ENCODE measurements around the gene LMX1B.

Gene LMX1B

GRCh38 chr9:126617003-126617822 lies 3.5 kb downstream of the LMX1B start:
- in situ Hi-C loops (cut with MboI; ENCODE audit: low sequenced_read_pairs), result no loop called here

- in situ Hi-C loops (cut with MboI; ENCODE audit: low sequenced_read_pairs), result no loop called here
Observed at GRCh38 chr9:126617823-126618165, 4.1 kb downstream of the LMX1B start.

- in situ Hi-C loops (cut with MboI; ENCODE audit: low sequenced_read_pairs), result no loop called here
Observed at GRCh38 chr9:126618190-126618584, 4.5 kb downstream of the LMX1B start.

DNA sequence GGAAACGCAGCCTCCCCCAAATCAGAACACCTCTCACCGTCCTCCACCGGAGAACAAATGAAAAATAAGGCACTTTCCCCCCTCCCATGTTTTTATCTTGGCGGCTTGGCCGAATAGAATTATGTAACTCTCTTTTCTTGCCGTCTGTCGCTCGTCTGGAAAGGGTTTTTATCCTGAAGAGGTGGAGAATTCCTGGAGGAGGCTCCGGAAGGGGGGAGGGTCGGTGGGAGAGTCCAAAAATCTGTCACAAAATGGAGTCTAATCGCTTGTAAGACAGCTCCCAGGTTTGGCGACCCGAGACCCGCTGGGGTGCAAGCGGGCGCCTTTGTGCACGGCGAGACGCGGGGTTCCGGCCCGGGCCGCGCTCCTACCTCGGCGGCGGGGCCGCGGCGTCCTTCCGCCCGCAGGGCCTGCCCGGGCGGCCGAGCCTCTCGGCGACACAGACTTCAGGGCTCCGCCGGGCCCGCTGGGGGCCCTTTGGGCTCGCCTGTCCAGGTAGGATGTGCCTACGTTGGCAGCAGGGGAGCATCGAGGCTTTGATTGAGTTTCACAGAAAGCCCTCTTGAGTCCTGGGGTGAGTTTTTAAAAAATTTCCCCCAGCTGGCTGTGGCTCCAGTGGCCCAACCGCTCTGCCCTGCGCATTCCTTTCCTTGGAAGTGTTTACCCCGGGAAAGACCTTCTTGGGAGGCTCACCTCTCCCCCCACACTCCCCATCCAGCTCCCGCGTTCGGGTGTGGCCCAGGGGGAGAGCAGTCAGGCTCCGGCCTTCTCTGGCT lies 5.0 kb downstream of the LMX1B start:
- in situ Hi-C loops (cut with MboI; ENCODE audit: low sequenced_read_pairs), result no loop called here

DNA sequence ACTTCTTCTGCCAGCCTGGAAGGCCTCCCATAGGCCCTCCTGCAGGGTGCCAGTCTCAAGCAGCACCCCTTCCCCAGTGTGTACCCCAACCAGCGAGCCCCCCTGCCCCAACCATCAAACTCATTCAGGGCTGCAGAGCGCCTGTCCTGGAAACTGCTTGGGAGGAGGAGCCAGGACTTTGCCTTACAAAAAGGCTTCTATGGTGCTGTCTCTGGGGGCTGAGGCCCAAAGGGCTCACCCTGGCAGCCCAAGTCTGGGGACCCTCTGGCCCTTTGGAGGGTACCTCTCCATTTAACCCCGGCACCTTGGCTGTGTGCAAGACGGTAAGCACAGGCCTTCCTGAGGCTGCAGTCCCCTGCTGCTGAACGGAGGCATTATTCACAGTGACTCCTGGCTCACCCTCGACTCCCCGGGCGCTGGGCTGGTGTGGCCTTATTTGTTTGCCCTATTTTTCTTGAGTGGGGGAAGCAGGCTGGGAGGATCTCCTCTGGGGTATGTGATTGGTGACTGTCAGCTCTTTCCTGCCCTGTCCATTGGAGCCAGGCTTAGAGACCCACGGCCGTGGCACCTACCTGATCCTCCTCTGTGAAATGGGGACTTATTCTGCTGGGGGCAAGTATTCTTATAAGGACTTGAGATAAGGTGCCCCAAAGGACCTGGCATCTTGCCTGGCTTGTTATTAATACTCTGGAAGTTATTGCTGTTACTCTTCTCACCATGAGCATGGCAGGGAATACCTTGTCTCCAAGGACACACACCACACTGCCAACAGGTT lies 5.8 kb downstream of the LMX1B start:
- in situ Hi-C loops (cut with MboI; ENCODE audit: low sequenced_read_pairs), result no loop called here

DNA sequence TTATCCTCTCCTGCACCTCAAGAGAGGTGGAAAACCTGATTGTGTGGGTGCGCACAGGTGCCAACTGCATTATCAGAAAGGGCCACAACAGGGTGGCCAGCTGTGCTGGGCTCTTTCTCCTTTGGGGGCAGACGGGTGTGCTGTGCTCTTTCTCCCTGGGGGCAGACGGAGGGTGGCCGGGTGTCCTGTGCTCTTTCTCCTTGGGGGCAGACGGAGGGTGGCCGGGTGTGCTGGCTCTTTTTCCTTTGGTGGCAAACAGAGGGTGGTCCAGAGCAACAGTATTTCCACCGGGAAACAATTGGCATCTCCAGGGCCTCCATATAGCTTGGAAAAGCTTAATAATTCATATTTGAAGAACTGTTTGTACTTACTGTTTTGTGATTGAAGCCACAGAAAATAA lies 6.8 kb downstream of the LMX1B start:
- in situ Hi-C loops (cut with MboI; ENCODE audit: low sequenced_read_pairs), result no loop called here

GRCh38 chr9:126621061-126621918 lies 7.6 kb downstream of the LMX1B start:
- in situ Hi-C loops (cut with MboI; ENCODE audit: low sequenced_read_pairs), result no loop called here

DNA sequence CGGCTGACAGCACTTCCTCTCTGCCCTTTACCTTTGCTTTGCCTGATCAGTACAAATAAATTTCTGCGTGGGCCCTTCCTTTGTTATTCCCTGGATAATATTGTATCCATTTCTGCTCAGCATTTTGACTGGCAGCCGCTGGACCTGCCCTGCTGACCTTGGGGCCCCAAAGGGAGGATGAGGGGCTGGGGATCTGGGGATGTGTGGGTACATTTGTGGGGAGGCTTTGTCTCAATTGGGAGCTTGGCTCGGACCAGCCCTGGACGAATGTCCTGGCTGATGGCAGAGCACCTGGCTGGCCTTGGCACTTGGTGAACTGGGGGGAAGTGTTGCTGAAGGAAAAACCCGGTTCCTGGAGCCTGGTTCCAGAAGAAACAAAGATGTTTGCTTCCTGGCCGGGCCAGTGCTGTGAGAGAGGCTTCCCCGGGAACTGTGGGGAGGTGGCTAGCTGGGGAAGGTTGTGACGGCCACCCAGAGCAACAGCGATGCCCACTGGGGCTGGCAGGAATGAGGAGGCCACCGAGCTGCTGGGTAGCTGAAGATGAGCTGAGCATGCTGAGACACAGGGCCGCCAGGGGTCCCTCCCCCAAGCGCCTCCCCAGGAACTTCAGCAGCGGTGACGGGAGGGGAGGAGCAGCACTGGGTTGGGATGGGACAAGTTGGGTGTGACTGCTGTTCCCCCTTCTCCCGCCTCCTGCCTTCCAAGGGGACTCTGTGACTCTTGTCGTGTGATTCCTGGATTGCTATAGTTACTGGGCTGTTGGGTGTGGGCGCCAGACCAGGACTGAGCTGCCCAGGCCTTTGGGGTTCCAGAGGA lies 8.4 kb downstream of the LMX1B start:
- in situ Hi-C loops (cut with MboI; ENCODE audit: low sequenced_read_pairs), result no loop called here

DNA sequence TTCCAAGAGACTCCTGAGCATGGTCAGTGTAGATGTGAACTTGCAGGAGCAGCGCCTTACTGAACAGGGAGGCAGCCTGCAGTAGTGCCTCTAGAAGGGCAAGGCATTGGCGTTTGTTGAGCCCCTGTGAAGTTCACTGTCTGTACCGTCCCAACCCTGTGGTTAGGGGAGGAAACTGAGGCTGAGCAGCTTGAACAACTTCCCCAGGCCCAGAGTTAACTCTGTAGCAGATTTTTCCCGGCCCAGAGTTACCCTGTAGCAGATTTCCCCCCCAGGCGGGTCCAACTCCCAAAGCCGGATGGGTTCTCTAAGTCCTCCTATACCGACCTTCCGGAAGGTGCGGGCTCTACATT lies 9.6 kb downstream of the LMX1B start:
- in situ Hi-C loops (cut with MboI; ENCODE audit: low sequenced_read_pairs), result no loop called here

DNA sequence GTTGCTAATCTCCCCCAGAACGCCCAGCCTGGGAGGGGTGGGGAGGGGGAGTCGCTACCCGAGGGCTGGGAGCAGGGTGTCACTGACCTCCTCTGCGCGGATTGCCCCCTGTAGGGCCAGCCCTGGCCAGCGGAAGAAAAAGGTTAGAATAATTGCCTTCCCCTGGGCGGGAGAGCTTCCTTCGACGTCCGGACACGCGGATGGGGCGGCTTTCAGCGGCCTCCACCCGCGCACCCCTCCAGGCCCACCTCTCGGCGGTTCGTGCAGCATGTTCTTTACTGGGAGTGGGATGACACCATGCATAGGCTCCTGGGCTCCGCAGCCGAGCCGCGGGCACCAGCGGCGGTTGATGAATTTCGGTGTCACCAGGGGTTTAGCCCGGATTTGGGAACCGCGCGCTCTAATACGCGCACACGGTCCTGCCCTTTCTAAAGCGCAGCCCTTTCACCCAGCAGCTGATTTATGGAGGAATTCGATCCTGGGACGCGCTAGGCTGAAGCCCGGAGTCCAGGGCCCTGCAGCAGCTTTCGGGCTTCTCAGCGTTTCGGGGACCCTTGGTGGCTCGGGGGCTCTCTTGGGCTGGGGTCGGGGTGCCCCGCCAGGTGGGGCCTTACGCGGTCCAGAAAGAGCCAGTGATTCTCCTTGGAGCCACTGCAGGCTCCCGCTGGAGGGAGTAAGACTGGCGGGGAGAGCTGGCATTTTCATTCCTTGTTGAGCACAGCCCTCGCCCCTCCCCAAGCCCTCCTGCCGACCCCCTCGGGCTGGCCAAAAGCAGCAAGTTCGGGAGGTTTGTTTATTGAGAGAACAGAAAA lies 10.1 kb downstream of the LMX1B start:
- in situ Hi-C loops (cut with MboI; ENCODE audit: low sequenced_read_pairs), result no loop called here

- in situ Hi-C loops (cut with MboI; ENCODE audit: low sequenced_read_pairs), result no loop called here
Observed at GRCh38 chr9:126624479-126624826, 10.7 kb downstream of the LMX1B start.

GRCh38 chr9:126624912-126625311 lies 11.2 kb downstream of the LMX1B start:
- in situ Hi-C loops (cut with MboI; ENCODE audit: low sequenced_read_pairs), result no loop called here

GRCh38 chr9:126625329-126626126 lies 11.8 kb downstream of the LMX1B start:
- in situ Hi-C loops (cut with MboI; ENCODE audit: low sequenced_read_pairs), result no loop called here

GRCh38 chr9:126626127-126626925 lies 12.6 kb downstream of the LMX1B start:
- in situ Hi-C loops (cut with MboI; ENCODE audit: low sequenced_read_pairs), result no loop called here

- in situ Hi-C loops (cut with MboI; ENCODE audit: low sequenced_read_pairs), result no loop called here
Observed at GRCh38 chr9:126626926-126627233, 13.2 kb downstream of the LMX1B start.

DNA sequence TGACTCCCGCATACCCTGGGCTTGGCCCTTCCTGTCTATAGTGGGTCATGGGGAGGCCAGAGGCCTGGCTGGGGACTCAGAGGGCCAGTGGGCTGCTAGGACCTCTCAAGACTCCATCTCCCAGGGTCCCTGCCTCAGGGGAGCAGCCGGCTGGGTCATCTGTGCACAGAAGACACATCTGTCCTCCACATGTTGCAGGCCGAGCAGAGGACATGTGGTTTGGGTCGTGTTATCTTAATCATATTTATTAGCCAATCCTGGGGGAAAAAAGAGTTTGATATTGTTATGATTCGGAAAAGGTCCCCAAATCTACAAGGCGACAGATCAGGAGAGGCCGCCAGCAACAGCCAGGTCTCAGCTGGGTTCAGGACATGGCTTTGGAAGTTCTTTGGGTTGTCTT lies 14.4 kb downstream of the LMX1B start:
- in situ Hi-C loops (cut with MboI; ENCODE audit: low sequenced_read_pairs), result no loop called here

GRCh38 chr9:126628969-126629674 lies 15.4 kb downstream of the LMX1B start:
- in situ Hi-C loops (cut with MboI; ENCODE audit: low sequenced_read_pairs), result no loop called here

All from HL-60/S4 treated with retinoic acid at 250 ng/mL for 4 days and 3 days (cell line).